Measurements from ENCODE around the gene FGF4.
"Not testable (repeated sequence)": the region's sequence is repeated elsewhere in the genome, so short reads cannot be mapped to it uniquely, and the experiment has no call there.

FGF4 gene

GRCh38 chr11:69788956-69789355, 13.8 kb upstream of the FGF4 start:
- H3K36me3 ChIP-seq (ENCODE audit: insufficient read depth, low read length): no peaks in the 10 kb centered on the region
- H3K4me3 ChIP-seq (ENCODE audit: low read length): no peak overlapping the region
- no peaks in the 10 kb centered on the region for H3K4me1 ChIP-seq (ENCODE audit: control insufficient read depth, insufficient read depth, low read length)
- no peak overlapping the region for H3K9ac ChIP-seq (ENCODE audit: low read depth, low read length)
- H3K9me3 ChIP-seq (replicated peaks; ENCODE audit: low read length): no peaks in the 10 kb centered on the region
- H3K27me3 ChIP-seq (ENCODE audit: control insufficient read depth, insufficient read depth, low read length): peaks cover 53% of the 10 kb centered on the region
- H3K4me2 ChIP-seq (ENCODE audit: low read length): no peak overlapping the region

GRCh38 chr11:69787906-69788305, 12.8 kb upstream of the FGF4 start:
- Histone ChIP-seq H3K4me3 (ENCODE audit: low read length) (no peak overlapping the region), H3K27me3 (ENCODE audit: control insufficient read depth, insufficient read depth, low read length) (peaks cover 52% of the 10 kb centered on the region), H3K9me3 (replicated peaks; ENCODE audit: low read length) (no peaks in the 10 kb centered on the region), H3K36me3 (ENCODE audit: insufficient read depth, low read length) (no peaks in the 10 kb centered on the region), H3K4me1 (ENCODE audit: control insufficient read depth, insufficient read depth, low read length) (no peaks in the 10 kb centered on the region), H3K4me2 (ENCODE audit: low read length) (no peak overlapping the region), H3K9ac (ENCODE audit: low read depth, low read length) (no peak overlapping the region)

- Histone ChIP-seq H3K4me1 (ENCODE audit: control insufficient read depth, insufficient read depth, low read length) (no peaks in the 10 kb centered on the region), H3K27me3 (ENCODE audit: control insufficient read depth, insufficient read depth, low read length) (peaks cover 51% of the 10 kb centered on the region), H3K9me3 (replicated peaks; ENCODE audit: low read length) (no peaks in the 10 kb centered on the region), H3K4me2 (ENCODE audit: low read length) (no peak overlapping the region), H3K9ac (ENCODE audit: low read depth, low read length) (no peak overlapping the region), H3K4me3 (ENCODE audit: low read length) (no peak overlapping the region), H3K36me3 (ENCODE audit: insufficient read depth, low read length) (no peaks in the 10 kb centered on the region)
Measured at GRCh38 chr11:69787457-69787856, 12.3 kb upstream of the FGF4 start.

- Histone ChIP-seq H3K4me1 (ENCODE audit: control insufficient read depth, insufficient read depth, low read length) (no peaks in the 10 kb centered on the region), H3K9me3 (replicated peaks; ENCODE audit: low read length) (no peaks in the 10 kb centered on the region), H3K9ac (ENCODE audit: low read depth, low read length) (no peak overlapping the region), H3K36me3 (ENCODE audit: insufficient read depth, low read length) (no peaks in the 10 kb centered on the region), H3K4me2 (ENCODE audit: low read length) (no peak overlapping the region), H3K27me3 (ENCODE audit: control insufficient read depth, insufficient read depth, low read length) (peaks cover 52% of the 10 kb centered on the region), H3K4me3 (ENCODE audit: low read length) (no peak overlapping the region)
Measured at GRCh38 chr11:69781241-69781640, 6.1 kb upstream of the FGF4 start.

- Histone ChIP-seq H3K4me1 (ENCODE audit: control insufficient read depth, insufficient read depth, low read length) (no peaks in the 10 kb centered on the region), H3K9me3 (replicated peaks; ENCODE audit: low read length) (no peaks in the 10 kb centered on the region), H3K4me3 (ENCODE audit: low read length) (no peak overlapping the region), H3K27me3 (ENCODE audit: control insufficient read depth, insufficient read depth, low read length) (peaks cover 74% of the 10 kb centered on the region), H3K9ac (ENCODE audit: low read depth, low read length) (no peak overlapping the region), H3K4me2 (ENCODE audit: low read length) (no peak overlapping the region), H3K36me3 (ENCODE audit: insufficient read depth, low read length) (no peaks in the 10 kb centered on the region)
Measured at GRCh38 chr11:69778373-69778772, 3.2 kb upstream of the FGF4 start.

- H3K9ac ChIP-seq (ENCODE audit: low read depth, low read length): no peak overlapping the region
- peaks cover 83% of the 10 kb centered on the region for H3K27me3 ChIP-seq (ENCODE audit: control insufficient read depth, insufficient read depth, low read length)
Measured at GRCh38 chr11:69774354-69775162, 583 bp downstream of the FGF4 start.

GRCh38 chr11:69773626-69774353, 1.4 kb downstream of the FGF4 start:
- no peaks in the 10 kb centered on the region for H3K9me3 ChIP-seq (replicated peaks; ENCODE audit: low read length)
- H3K4me3 ChIP-seq (ENCODE audit: low read length): no peak overlapping the region
- peaks cover 88% of the 10 kb centered on the region for H3K27me3 ChIP-seq (ENCODE audit: control insufficient read depth, insufficient read depth, low read length)
- no peaks in the 10 kb centered on the region for H3K36me3 ChIP-seq (ENCODE audit: insufficient read depth, low read length)
- no peaks in the 10 kb centered on the region for H3K4me1 ChIP-seq (ENCODE audit: control insufficient read depth, insufficient read depth, low read length)
- no peak overlapping the region for H3K9ac ChIP-seq (ENCODE audit: low read depth, low read length)
- no peak overlapping the region for H3K4me2 ChIP-seq (ENCODE audit: low read length)

More at GRCh38 chr11:69774354-69775162, 583 bp downstream of the FGF4 start:
- H3K4me1 ChIP-seq (ENCODE audit: control insufficient read depth, insufficient read depth, low read length): no peaks in the 10 kb centered on the region
- no peaks in the 10 kb centered on the region for H3K9me3 ChIP-seq (replicated peaks; ENCODE audit: low read length)
- H3K4me2 ChIP-seq (ENCODE audit: low read length): no peak overlapping the region
- H3K36me3 ChIP-seq (ENCODE audit: insufficient read depth, low read length): no peaks in the 10 kb centered on the region
- no peak overlapping the region for H3K4me3 ChIP-seq (ENCODE audit: low read length)

- Histone ChIP-seq H3K36me3 (ENCODE audit: insufficient read depth, low read length) (no peaks in the 10 kb centered on the region), H3K4me2 (ENCODE audit: low read length) (no peak overlapping the region), H3K4me1 (ENCODE audit: control insufficient read depth, insufficient read depth, low read length) (no peaks in the 10 kb centered on the region), H3K27me3 (ENCODE audit: control insufficient read depth, insufficient read depth, low read length) (peaks cover 78% of the 10 kb centered on the region), H3K9me3 (replicated peaks; ENCODE audit: low read length) (no peaks in the 10 kb centered on the region), H3K4me3 (ENCODE audit: low read length) (no peak overlapping the region), H3K9ac (ENCODE audit: low read depth, low read length) (no peak overlapping the region)
Measured at GRCh38 chr11:69771466-69771865, 3.7 kb downstream of the FGF4 start.

GRCh38 chr11:69770540-69770939, 4.6 kb downstream of the FGF4 start:
- peaks cover 69% of the 10 kb centered on the region for H3K27me3 ChIP-seq (ENCODE audit: control insufficient read depth, insufficient read depth, low read length)
- no peaks in the 10 kb centered on the region for H3K36me3 ChIP-seq (ENCODE audit: insufficient read depth, low read length)
- H3K9me3 ChIP-seq (replicated peaks; ENCODE audit: low read length): no peaks in the 10 kb centered on the region
- no peak overlapping the region for H3K9ac ChIP-seq (ENCODE audit: low read depth, low read length)
- no peak overlapping the region for H3K4me3 ChIP-seq (ENCODE audit: low read length)
- H3K4me2 ChIP-seq (ENCODE audit: low read length): no peak overlapping the region
- no peaks in the 10 kb centered on the region for H3K4me1 ChIP-seq (ENCODE audit: control insufficient read depth, insufficient read depth, low read length)

- no peak overlapping the region for H3K9ac ChIP-seq (ENCODE audit: low read depth, low read length)
- no peak overlapping the region for H3K4me2 ChIP-seq (ENCODE audit: low read length)
- no peaks in the 10 kb centered on the region for H3K4me1 ChIP-seq (ENCODE audit: control insufficient read depth, insufficient read depth, low read length)
- peaks cover 40% of the 10 kb centered on the region for H3K27me3 ChIP-seq (ENCODE audit: control insufficient read depth, insufficient read depth, low read length)
- no peak overlapping the region for H3K4me3 ChIP-seq (ENCODE audit: low read length)
- H3K9me3 ChIP-seq (replicated peaks; ENCODE audit: low read length): no peaks in the 10 kb centered on the region
- no peaks in the 10 kb centered on the region for H3K36me3 ChIP-seq (ENCODE audit: insufficient read depth, low read length)
Measured at GRCh38 chr11:69765498-69765995, 9.6 kb downstream of the FGF4 start.

GRCh38 chr11:69764918-69765317, 10.2 kb downstream of the FGF4 start:
- H3K9me3 ChIP-seq (replicated peaks; ENCODE audit: low read length); H3K9ac ChIP-seq (ENCODE audit: low read depth, low read length); H3K4me1 ChIP-seq (ENCODE audit: control insufficient read depth, insufficient read depth, low read length); H3K4me3 ChIP-seq (ENCODE audit: low read length); H3K4me2 ChIP-seq (ENCODE audit: low read length); H3K36me3 ChIP-seq (ENCODE audit: insufficient read depth, low read length): not testable (repeated sequence)
- peaks cover 37% of the 10 kb centered on the region for H3K27me3 ChIP-seq (ENCODE audit: control insufficient read depth, insufficient read depth, low read length)

Measured in skeletal muscle satellite cell (primary cell).